Fibroblast of skin of right quadriceps (primary cell): ENCODE measurements around the gene CLNS1A.
A peak's percentile ranks its signal among the peaks of the same experiment; 100 is the strongest.
"Not testable (repeated sequence)": the region's sequence is repeated elsewhere in the genome, so short reads cannot be mapped to it uniquely, and the experiment has no call there.

Experiments used
- DNase-seq: peaks from one replicate; pipeline ENCODE4 v3.0.0-alpha.2; 2013

CLNS1A gene

GRCh38 chr11:77637345-77638165, at the start of gene CLNS1A:
CLNS1A (minus strand) TSS chr11:77637794; CDS start chr11:77637714, 80 bp downstream.
- peak; percentile 89 for DNase-seq

GRCh38 chr11:77687088-77687487, 49.5 kb upstream of the CLNS1A start:
- no peak for DNase-seq

- peak; percentile 11 for DNase-seq
These were observed 39.5 kb upstream of the CLNS1A start for GRCh38 chr11:77677138-77677537.

GRCh38 chr11:77672264-77672663, 34.7 kb upstream of the CLNS1A start:
- peak; percentile 81 for DNase-seq

- no peak for DNase-seq
These were observed 32.4 kb upstream of the CLNS1A start for GRCh38 chr11:77669848-77670511.

GRCh38 chr11:77668760-77669159, 31.2 kb upstream of the CLNS1A start:
- DNase-seq = no peak

GRCh38 chr11:77665240-77665965, 27.8 kb upstream of the CLNS1A start:
- no peak for DNase-seq

GRCh38 chr11:77661670-77662069, 24.1 kb upstream of the CLNS1A start:
- no peak for DNase-seq

- DNase-seq = no peak
These were observed 23.4 kb upstream of the CLNS1A start for GRCh38 chr11:77660947-77661346.

GRCh38 chr11:77658213-77659013, 20.8 kb upstream of the CLNS1A start:
- DNase-seq = peak; percentile 69

GRCh38 chr11:77656362-77656761, 18.8 kb upstream of the CLNS1A start:
- no peak for DNase-seq

- peak; percentile 39 for DNase-seq
These were observed 17.3 kb upstream of the CLNS1A start for GRCh38 chr11:77654770-77655434.

- no peak for DNase-seq
These were observed 12.5 kb upstream of the CLNS1A start for GRCh38 chr11:77650123-77650522.

GRCh38 chr11:77647654-77648305, 10.2 kb upstream of the CLNS1A start:
- DNase-seq = peak; percentile 41

- DNase-seq = no peak
These were observed 7.3 kb upstream of the CLNS1A start for GRCh38 chr11:77644887-77645286.

GRCh38 chr11:77642228-77642627, 4.6 kb upstream of the CLNS1A start:
- DNase-seq = no peak

GRCh38 chr11:77636731-77637344, 756 bp downstream of the CLNS1A start:
- no peak for DNase-seq

GRCh38 chr11:77633926-77634325, 3.7 kb downstream of the CLNS1A start:
- not testable (repeated sequence) for DNase-seq

- peak; percentile 14 for DNase-seq
These were observed 7.4 kb downstream of the CLNS1A start for GRCh38 chr11:77630157-77630710.

GRCh38 chr11:77619576-77620198, 17.9 kb downstream of the CLNS1A start:
- DNase-seq = peak; percentile 34
